ENCODE measurements around the gene LAMB2.

Gene LAMB2

DNA sequence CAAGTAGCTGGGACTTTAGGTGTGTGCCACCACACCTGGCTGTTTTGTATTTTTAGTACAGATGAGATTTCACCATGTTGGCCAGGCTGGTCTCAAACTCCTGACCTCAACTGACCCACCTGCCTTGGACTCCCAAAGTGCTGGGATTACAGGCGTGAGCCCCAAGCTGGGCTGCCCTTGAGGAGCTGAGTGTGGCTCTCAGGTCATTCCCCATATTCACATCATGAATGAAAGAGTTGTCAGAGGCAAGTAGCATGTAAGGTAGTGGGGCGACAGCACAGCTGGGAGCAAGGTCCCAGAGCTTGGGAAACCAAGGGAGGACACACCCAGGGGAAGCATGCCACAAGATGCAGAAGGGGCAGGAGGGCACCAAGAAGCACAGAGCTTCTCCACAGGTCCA is 28.3 kb upstream of the LAMB2 start:
- DNase-seq = no peak

DNA sequence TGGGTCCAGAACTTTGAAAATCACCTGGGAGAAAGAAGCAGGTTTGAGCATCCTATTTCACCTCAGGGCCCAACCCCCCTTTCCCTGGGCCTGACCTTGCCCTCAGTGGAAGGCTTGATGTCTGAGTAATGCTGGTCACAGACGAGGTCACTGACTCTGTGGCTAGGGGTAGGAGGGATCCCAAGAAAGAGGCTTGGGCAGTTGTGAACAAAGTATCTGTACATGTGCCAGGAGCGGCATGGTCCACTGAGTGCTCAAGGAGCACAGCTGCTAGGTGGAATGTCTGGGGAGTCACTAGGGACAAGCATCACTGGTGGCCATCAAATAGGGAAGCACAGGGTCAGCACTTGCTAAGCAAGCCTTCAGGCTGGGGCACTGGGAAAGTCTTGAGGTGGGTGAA is 25.9 kb upstream of the LAMB2 start:
- DNase-seq = no peak

DNA sequence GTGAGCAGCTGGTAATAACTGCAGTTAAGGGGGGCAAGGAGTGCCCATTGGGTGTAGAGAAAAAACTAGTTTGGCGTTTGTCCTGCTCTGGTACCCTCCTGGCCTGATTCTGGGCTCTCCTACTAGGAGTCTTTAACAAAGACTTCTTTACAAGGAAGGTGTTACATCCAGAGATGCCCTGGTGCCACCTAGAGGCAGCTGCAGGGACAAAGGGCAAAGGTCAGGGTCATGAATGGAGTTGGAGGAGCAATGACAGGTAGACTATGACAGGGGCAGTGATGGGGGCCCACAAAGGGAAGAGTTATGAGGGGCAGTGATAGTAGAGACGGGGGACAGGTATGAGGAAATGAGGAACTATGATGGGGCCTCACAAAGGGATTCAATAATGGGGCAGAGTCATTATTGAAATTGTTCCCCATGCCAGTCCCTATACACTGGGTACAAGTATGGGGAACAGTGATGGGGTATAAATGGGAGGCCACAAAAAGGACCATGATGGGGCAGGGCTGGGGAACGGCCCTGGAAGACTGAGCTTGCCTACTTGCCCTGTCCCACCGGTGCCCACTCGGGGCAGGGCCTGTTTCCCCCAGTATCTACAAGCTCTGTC is 25.4 kb upstream of the LAMB2 start:
- peak; percentile 58 to 74 for DNase-seq

DNA sequence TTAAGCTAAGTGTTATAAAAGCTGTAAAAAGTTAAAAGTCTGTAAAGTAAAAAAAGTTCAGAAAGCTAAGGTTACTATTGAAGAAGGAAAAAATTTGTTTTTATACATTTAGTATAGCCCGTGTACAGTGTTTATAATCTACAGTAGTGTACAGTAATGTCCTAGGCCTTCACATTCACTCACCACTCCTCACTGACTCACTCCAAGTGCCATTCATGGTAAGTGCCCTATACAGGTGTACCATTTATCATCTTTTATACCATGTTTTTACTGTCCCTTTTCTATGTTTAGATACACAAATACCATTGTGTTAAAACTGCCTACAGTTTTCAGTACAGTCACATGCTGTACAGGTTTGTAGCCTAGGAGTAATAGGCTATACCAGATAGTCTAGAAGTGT is 24.4 kb upstream of the LAMB2 start:
- DNase-seq = no peak

DNA sequence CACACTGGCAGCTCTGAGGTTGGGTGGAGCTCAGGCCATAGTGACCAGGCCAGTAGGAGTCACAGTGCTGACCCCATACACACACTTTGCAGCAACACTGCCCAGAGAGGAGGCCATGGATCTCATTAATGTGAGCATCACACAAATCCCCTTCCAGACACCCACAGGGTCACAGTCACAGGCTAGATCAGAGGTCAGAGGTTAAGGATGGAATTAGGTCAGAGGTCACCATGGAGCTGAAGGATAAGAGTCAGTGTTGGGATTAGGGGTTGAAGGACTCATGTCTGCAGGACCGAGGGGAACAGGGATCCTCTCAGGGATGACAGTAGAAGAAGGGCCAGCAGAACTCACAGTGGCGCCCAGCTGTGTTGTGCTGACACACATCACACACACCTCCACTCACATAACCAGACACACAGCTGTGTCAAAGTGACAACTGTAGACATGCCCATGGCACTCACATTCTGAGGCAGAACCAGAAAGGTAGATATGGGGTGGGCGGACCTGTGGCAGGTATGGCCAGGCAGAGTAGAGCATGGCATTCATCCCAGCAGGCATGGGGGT is 20.6 kb upstream of the LAMB2 start:
- no peak for DNase-seq

DNA sequence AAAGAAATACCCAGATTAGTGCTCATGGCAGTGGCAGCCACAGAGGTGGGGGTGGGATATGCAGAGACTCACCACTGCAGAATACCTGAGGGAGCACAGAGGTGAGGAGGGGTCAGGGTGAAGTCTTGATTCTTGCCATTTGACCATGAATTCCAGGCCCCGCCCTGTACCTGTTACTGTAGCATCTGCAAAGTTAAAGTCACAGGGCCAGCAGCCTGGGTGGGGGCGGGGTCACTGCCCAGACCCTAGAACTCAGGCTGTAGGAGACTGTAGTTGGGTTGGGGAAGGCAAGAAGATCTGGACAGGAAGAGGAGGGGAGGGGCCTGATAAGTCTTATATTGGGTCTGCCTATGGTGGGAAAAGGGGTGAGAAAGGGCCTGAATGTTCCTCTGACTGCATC is 18.8 kb upstream of the LAMB2 start:
- DNase-seq = no peak

DNA sequence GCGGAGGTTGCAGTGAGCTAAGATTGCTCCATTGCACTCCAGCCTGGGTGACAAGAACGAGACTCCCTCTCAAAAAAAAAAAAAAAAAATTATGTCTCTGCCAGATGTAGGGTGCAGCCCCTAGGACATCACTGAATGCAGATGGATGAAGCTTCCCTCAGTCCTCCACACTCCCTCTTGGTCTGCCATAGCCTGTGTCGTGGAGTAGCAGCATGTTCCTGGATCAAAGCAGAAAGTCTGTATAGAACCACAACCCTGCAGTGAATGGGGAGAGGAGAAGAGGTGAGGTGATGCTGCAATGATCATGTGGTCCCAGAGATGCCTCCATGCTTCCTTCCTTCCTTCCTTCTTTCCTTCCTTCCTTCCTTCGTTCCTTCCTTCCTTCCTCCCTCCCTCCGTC is 15.3 kb upstream of the LAMB2 start:
- no peak for DNase-seq

DNA sequence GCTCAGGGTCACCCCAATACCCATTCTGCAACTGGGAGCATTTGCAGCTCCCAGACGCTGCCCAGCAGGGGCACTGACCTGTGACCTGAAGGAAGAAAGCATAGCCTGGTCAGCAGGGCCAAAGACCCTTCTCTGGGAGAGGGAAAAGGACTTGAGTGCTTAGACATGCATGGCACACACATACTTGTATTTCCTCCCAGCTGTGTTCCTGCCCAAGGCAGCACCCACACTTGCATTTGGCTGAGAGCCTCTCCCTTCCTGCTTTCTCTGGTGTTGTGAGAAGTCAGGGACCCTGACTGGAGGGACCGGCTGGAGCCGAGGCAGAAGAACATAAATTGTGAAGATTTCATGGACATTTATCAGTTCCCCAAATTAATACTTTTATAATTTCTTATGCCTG is 7.2 kb upstream of the LAMB2 start:
- DNase-seq = no peak

DNA sequence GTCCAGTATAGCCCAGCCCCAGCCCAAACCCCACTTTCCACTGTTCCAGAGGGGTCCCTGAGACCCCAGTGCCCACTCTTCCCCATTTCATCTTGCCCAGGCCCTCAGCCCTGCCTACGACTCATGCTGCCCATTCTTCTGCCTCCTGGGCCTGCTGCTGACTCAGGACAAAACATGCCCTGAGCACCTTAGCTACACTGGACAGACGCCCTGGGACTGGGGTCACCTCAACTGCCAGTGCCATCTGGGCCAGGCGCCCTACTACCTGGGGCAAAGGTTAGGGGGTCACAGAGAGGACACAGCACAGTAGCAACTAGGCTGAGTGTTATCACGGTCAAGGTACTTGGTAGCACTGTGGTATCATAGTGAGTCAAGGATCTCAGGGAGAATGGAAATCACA is 2.6 kb upstream of the LAMB2 start:
- DNase-seq = no peak

DNA sequence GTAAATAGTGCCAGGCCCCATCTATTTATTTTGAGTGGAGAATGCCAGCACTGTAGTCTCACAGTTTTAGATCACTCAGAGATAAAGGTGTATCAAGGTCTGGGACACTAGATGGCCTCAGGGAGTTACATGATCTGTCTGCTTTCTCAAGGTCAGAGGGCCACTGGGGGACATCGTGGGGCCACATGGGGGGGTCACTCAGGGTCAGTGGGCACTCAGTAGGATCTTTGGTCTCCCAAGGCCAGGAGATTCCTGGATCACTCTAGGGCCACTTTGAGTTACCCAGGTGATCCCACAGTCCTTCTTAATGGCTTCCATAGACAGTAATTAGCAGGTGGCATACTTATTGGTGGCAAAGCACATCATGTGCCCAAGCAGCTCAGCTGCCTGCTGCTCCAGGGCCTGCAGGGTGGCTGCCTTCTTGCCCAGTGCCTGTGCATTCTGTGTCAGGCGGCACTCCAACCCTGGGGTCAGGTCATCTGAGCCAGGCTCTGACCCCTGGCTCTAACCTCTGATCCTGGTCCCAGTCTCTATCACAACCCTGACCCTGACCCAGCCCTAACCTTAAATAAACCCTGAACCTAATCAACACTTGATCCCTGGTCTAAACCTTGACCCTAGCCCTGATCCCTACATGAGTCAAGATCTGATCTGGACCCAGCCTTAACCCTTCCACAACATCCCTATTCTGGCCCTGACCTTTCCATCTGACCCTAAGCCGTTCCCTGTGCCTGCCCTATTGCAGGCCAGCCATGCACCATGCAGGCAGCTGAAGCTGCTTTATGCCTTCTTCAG is 1.8 kb upstream of the LAMB2 start:
- no peak for DNase-seq

DNA sequence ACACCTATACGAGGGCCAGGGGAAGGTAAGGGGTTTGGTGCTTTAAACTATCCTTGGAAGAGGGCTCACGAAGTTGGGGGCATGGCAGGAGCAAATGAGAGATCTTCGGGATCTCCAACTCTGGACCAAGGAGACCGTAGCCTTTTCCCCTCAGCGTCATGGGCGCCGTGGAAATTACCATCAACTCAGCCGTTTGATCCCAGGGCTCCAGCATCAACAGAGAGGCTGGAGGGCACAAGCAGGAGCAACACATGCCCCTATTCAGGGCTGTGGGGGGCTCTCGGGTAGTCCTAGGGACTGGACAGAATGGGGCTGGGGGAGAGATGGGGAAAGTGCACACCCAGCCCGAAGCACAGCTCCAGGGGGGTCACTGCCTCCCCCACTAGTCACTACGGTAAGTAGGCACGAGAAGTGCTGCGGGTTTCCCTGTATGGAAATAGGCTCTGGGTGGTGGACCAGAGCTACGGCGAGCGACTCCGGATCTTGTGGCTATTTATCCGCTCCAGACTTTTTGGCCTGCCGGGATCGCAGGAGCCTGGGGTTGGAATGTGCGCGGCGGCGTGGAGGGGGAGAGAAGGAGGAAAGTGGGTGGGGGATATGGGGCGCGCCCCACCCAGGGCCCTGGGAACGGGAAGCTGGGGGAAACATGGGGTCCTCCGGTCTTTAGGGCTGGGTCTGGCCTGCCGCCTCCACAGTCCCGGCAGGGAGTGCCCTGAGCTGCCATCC is 539 bp upstream of the LAMB2 start:
- no peak for DNase-seq

DNA sequence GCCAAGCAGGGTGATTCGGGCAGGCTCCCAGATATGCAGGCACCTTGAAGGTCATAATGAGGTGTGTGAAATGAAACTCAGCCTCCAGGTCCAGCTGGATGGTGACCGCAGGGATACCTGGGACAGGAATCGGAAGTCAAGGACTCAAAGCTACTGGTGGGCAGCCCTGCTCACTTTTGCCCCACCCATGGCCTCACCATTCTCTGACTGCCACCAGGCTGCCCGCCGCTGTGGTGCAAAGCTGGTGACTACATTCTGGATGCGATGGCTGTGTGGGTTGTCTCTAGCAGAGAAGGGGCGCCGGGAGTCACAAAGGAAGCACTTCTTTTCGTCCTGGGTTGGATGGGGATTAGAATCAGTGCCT is 795 bp downstream of the LAMB2 start:
- no peak for DNase-seq

DNA sequence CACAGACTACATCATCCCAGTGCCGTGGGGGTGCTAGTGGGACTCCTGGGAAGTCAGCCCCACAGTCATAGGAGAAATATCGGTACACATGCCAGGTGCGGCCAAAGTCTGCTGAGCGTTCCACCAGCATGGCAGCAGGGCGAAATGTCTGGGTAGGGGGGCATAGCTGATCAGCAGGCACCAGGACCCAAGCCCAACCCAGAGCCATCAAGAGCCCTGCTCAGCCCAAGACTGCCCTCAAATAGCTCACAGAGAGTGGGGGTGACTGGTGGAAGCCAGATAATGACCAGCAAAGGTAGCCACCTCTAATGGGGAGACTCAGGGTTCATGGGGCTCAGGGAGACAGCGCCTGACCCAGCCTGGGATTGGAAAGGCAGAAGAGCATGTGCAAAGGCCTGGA is 1.3 kb downstream of the LAMB2 start:
- no peak for DNase-seq

DNA sequence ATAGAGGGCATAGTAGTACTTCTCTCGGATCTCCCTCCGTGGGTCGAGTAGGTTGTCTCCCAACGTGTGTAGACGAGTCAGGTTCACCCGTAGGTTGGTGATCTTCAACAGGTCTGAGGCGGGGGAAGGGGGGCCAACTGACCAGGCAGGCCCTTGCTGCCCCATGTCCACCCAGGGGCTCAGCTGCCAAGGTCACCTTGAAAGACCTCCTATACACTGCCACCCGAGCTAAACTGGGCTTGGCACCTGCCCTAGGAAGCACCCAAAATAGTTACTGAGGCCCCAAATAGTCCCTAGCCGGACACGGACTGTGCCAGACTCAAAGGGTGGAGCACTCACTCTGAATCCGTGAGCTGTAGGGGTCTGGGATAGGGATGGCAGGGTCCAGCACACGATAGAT is 1.8 kb downstream of the LAMB2 start:
- no peak for DNase-seq

DNA sequence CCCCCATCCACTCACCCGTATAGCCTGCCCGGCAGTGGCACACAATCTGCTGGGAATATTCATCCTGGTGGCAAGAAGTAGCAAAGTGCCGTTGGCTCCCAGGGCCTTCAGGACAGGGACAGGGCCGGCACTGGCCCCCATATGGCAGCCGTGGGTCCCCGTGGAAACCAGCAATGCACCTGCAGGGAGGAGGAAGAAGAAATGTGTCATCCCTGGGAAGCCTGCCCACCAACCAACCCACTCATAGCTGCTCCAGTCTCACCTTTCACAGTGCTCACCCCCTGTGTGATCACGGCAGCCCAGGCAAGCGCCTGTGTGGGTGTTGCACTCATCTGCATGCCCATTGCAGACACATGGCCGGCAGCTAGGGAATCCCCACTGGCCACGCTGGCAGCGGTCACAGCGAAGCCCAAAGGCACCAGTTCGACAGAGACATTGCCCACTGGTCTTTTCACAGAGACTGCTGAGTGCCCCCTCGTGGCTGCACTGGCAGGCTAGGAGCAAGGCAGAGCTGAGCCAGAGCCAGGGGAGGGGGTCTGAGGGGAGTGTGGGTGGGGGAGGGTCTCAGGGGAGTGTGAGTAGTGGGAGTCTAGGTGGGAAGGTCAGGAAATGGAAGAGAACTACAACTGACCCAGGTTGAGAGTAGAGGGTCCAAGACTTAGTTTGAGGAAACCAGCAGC is 7.7 kb downstream of the LAMB2 start:
- no peak for DNase-seq

DNA sequence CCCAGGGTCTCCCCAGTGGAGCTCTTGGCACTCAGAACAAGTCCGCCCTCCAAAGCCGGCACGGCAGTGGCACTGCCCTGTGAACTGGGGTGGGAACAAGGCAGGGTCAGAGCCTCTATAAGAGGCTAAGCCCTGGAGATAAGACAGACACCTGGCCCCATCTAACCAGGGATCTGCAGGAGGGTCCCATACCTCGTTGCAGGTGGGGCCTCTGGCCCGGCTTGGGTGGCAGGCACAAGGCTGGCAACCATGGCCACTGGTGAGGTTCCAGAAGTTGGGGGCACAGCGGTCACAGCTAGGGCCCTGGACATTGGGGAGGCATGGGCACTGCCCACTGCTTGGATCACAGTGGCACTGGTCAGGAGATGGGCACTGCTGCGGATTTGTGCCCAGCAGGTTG is 8.6 kb downstream of the LAMB2 start:
- no peak for DNase-seq

DNA sequence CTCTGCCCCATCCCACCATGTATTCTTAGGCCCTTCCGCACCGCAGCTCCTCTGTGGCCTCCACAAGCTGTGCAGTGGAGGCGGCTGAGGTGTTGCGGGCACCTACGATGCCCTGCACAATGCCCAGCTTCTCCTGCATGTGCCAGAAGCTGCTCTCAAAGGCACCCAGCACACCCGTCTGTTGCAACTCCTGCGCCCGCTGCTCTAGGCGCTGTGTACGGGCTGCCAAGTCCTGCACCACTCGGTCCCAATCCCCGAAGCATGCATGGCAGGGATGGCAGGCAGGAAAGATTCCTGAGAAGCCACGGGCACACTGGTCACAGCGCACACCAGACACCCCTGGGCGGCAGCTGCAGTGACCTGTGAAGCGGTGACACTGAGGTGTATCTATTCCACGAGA is 9.2 kb downstream of the LAMB2 start:
- DNase-seq = no peak

DNA sequence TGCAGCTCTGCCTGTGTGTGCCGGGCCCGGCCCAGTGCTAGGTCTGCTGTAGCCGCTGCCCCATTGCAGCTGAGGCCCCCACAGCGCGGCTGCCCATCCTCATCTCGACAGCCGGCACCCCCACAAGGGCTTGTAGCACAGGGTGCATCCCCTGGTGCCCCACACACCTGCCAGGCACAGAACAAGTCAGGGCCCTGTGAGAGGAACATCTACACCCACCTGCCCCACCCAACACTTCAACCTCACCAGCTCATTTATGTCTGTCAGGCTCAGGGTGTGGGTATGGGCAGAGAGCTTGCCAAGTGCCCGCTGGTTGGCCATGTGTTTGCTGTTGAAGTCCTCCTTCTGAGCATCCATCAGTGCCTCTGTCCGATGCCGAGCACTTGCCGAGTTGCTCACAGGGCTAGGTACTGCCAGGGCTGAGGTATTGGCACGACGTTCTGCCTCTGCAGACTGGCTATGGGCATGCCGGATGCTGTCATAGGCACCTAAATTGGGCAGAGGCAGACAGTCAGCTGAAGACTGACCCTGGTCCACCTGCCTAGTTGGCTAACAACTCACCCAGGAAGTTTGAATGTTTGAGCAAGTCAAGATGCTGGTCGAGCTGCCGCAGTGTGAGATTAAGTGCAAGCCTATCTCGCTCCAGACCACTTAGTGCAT is 9.8 kb downstream of the LAMB2 start:
- DNase-seq = no peak

DNA sequence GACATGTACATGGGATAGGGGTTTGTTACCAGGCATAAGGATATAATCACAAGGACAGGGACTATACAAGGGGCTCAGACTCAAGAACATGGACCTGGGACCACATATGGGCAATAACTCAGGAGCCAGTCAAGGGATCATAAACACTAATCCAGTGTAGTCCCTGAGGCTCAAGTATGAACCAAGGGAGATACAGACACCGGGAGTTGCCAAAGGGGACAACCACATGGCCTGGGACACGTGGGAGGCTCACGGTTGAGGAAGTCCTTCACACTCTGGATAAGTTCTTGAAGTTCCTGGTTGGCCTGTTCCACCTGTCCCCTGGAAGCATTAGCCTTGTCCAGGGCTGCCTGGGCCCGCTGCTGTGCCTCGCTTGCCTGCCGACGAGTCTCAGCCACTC is 10.4 kb downstream of the LAMB2 start:
- DNase-seq = no peak

DNA sequence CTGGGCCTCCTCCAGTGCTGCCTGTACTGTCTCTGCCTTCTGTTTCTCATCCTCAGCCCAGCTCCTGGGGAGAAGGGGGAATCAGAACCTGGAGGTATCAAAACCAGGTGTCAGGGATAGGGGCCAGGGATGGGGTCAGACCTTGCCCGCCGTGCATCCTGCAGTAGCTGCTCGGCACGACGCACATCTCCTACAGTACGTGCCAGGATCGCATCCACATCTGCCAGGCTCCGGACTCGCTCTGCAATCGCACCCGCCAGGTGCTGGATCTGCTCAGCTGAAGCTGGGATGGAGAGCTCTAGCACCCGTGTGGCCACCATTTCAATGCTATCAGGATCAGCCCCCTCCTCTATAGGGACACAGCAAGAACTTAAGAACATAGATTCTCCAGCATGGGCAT is 10.8 kb downstream of the LAMB2 start:
- no peak for DNase-seq

DNA sequence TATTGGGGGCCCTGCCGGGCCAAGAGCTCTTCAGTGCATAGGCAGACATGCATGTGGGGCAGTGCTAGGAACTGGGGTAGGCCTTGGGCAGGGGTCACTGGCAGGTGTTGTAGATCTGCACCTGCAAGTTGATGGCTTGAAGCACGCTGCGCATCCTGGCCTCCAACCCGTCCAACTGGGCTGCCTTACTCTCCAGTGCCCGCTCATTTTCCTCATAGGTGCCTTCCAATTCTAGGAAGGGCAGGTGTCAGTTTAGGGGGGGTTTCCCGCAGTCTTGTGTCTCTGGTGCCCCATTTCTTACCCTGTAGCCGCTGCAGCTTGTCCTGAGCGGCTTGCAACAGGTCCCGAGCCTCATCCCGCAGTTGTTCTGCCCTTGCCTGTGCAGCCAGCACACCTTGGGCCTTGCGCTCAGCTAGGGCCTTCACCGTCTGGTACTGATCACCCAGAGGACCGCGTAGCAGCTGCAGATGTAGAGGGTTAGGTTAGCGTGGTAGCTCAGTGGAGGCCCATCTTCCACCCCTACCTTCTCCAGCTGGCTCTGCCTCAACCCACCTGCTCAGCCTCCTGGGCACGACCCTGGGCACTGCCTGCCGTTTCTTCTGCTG is 11.6 kb downstream of the LAMB2 start:
- no peak for DNase-seq

DNA sequence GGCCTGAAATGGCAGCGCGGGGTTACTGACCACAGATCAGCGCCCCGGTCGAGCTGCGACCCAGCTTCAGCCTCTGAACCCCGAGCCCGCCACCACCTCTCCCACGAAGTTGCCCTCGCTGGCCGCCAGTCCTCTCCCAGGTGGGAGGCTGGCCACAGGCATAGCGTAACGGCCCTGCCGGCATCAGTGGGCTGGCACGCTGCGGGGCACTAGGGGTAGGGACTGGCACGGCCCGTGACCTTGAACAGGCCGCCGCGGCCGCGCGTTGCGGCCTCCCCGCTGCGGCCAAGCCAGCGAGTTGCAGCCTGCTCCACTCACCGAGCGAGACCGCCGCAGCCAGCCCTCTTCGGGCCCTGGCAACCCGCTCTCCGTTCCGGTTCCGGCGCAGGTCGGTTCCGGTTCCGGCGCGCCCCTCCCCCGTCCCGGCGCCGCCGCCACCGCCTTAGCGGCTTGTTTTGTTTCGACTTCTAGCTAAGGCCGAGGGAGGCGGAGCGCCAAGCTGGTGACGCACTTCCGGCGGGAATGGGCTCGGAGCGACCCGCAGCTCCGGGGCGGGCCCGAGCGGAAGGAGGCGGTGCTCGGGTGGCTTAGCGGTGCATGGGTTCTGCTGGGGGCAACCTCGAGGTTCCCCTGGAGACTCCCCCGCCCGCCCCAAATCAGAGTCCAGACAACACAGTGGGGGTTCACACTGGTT is 12.3 kb downstream of the LAMB2 start, which contains the start of gene USP19:
Gene USP19, minus strand, starts transcription at position 386 of the 694 bp plus-strand sequence. CDS start 1,678 bp downstream, outside the sequence.
- peak; percentile 95 to 97 for DNase-seq
